ENCODE data around the gene PDE9A.

Gene PDE9A

DNA sequence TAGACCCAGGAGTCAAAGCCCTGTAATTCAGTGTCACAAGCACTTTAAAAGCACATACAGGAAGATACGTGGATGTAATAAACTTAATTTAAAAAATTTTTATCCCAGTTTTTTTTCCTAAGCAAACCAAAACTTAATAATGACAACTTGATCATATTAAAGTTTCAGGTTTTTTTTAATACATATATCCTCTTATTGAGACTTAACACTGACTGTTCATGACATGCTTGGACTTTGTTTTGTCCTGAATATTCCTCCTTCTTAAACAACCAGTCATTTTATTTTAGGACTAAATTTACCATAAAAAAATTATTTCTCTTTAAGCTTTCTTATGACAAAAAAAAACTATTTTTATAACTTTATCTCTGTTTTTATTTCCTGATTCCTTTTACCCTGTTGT lies 161.8 kb downstream of the PDE9A start:
- H3K4me1 Mint-ChIP-seq: no peaks in the 10 kb centered on the region
- H3K9me3 Mint-ChIP-seq: peaks cover 24% of the 10 kb centered on the region
- no peak overlapping the region for H3K27ac Mint-ChIP-seq
- TF ChIP-seq, protein P1, sequence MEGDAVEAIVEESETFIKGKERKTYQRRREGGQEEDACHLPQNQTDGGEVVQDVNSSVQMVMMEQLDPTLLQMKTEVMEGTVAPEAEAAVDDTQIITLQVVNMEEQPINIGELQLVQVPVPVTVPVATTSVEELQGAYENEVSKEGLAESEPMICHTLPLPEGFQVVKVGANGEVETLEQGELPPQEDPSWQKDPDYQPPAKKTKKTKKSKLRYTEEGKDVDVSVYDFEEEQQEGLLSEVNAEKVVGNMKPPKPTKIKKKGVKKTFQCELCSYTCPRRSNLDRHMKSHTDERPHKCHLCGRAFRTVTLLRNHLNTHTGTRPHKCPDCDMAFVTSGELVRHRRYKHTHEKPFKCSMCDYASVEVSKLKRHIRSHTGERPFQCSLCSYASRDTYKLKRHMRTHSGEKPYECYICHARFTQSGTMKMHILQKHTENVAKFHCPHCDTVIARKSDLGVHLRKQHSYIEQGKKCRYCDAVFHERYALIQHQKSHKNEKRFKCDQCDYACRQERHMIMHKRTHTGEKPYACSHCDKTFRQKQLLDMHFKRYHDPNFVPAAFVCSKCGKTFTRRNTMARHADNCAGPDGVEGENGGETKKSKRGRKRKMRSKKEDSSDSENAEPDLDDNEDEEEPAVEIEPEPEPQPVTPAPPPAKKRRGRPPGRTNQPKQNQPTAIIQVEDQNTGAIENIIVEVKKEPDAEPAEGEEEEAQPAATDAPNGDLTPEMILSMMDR (IDR thresholded peaks at IDR 0.05; ENCODE audit: unreplicated experiment in 3 of 3): no peak
- peaks cover 2% of the 10 kb centered on the region for H3K27me3 Mint-ChIP-seq (ENCODE audit: low read depth)
- peaks cover 17% of the 10 kb centered on the region for H3K36me3 Mint-ChIP-seq (ENCODE audit: low read depth)
- H3K4me3 Mint-ChIP-seq: no peak overlapping the region

DNA sequence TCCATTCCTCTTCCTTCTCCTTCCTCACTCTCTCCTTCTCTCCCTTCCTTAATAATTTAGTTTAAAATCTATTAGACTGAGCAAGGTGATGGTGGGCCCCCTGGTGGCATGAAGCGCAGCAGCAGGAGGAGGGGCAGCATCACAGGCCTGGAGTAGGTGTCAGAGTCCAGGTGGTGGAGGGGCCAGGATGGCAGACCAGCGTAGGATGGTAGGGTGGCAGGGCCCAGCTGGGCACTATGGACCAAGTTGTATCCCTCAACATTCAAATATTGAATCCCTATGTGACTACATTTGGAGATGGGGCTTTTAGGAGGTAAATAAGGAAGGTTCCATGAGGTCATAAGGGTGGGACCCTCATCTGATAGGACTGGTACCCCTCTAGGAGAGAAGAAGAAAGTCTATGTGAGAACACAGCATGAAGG lies 164.9 kb downstream of the PDE9A start:
- no peaks in the 10 kb centered on the region for H3K27me3 Mint-ChIP-seq (ENCODE audit: low read depth)
- H3K9me3 Mint-ChIP-seq: peaks cover 19% of the 10 kb centered on the region
- H3K36me3 Mint-ChIP-seq (ENCODE audit: low read depth): peaks cover 12% of the 10 kb centered on the region
- no peaks in the 10 kb centered on the region for H3K4me1 Mint-ChIP-seq
- H3K27ac Mint-ChIP-seq: no peak overlapping the region
- TF ChIP-seq, protein P1 (IDR thresholded peaks at IDR 0.05; ENCODE audit: unreplicated experiment in 3 of 3): peak; percentile 52 to 57 (median 55)
- no peak overlapping the region for H3K4me3 Mint-ChIP-seq

DNA sequence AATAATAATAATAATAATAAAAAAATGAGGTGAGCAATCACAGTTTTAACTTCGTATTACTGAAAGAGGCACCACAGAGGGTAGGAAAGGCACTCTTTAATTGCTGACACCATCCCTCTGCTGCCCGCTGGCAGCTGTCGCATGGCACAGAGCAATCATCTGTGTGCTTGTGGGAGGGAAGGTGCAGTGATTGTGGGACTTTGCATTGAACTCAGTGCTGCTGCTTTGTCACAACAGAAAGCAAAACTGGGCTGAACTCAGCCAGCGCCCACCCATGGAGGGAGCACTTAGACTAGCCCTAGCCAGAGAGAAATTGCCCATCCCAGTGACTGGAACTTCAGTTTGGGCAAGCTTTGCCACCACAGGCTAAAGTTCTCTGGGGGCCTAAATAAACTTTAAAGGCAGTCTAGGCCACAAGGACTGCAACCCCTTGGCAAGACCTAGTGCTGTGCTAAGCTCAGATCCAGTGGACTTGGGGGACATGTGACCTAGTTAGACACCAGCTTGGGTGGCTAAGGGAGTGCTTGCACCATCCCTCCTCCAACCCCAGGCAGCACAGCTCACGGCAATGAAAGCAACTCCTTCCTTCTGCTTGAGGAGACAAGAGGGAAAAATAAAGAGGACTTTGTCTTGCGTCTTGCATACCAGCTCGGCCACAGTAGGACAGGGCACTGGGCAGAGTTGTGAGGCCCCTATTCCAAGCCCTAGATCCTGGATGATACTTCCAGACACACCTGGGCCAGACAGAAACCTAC lies 166.6 kb downstream of the PDE9A start:
- peaks cover 16% of the 10 kb centered on the region for H3K9me3 Mint-ChIP-seq
- no peaks in the 10 kb centered on the region for H3K4me1 Mint-ChIP-seq
- no peak overlapping the region for H3K4me3 Mint-ChIP-seq
- TF ChIP-seq, protein P1 (IDR thresholded peaks at IDR 0.05; ENCODE audit: unreplicated experiment in 3 of 3): no peak
- peaks cover 9% of the 10 kb centered on the region for H3K36me3 Mint-ChIP-seq (ENCODE audit: low read depth)
- no peak overlapping the region for H3K27ac Mint-ChIP-seq
- H3K27me3 Mint-ChIP-seq (ENCODE audit: low read depth): no peaks in the 10 kb centered on the region

DNA sequence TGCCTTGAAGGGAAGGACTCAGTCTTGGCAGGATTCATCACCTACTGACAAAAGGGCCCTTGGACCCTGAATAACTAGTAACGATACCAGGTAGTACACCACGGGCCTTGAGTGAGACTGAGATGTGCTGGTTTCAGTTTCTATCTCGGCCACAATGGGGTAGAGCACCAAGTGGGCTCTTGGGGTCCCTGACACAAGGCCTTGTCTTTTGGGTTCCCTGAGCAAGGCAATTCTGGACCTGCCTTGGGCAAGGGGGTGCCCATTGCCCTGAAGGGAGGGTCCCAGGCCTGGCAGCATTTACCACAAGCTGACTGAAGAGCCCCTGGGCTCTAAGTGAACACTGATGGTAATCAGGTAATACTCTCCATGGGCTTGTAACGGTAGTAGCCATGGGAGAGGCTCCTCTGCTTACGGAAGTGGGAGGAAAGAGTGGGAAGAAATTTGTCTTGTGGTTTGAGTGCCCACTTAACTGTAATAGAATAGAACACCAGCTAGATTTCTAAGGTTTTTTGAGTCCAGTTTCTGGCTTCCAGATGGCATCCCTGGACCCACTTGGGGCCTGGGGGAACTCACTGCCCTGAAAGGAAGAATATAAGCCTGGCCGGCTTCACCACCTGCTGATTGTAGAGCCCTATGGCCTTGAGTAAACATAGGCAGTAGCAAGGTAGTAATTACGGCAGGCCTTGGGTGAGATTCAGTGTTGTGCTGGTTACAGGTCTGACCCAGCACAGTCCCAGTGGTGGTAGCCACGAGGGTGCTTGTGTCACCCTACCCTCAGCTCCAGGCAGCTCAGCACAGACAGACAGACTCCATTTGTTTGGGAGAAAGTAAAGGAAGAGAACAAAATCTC lies 167.4 kb downstream of the PDE9A start:
- no peak overlapping the region for H3K27ac Mint-ChIP-seq
- TF ChIP-seq, protein P1 (IDR thresholded peaks at IDR 0.05; ENCODE audit: unreplicated experiment in 3 of 3): no peak
- no peaks in the 10 kb centered on the region for H3K4me1 Mint-ChIP-seq
- H3K27me3 Mint-ChIP-seq (ENCODE audit: low read depth): peaks cover 6% of the 10 kb centered on the region
- no peak overlapping the region for H3K4me3 Mint-ChIP-seq
- H3K9me3 Mint-ChIP-seq: peaks cover 17% of the 10 kb centered on the region
- H3K36me3 Mint-ChIP-seq (ENCODE audit: low read depth): peaks cover 8% of the 10 kb centered on the region

Measured in nephron (organoid).